Measurements from ENCODE around the gene PPIL1. TPM values are rescaled to one million over a fixed set of nuclear protein-coding genes. Genes with fewer than 3 reads are reported as not detected.

PPIL1 gene
- total and polyA plus RNA-seq, 2 of the 13 experiments (the other 11 are each of a cell fraction or from before 2014, with no cell fraction given), result 74.2 to 144 TPM

GRCh38 chr6:36906539-36907325, 32.1 kb upstream of the PPIL1 start (continued):
- TF ChIP-seq ZBTB4 (CRISPR knock-in tag; IDR thresholded peaks at IDR 0.05; ENCODE audit: borderline replicate concordance), result no peak
- no peak for TF ChIP-seq TAF1 (CRISPR knock-in tag; IDR thresholded peaks at IDR 0.05)
- no peak for TF ChIP-seq POLR2AphosphoS2 (IDR thresholded peaks at IDR 0.05; ENCODE audit: low read depth, low read length)
- TF ChIP-seq, protein P1, sequence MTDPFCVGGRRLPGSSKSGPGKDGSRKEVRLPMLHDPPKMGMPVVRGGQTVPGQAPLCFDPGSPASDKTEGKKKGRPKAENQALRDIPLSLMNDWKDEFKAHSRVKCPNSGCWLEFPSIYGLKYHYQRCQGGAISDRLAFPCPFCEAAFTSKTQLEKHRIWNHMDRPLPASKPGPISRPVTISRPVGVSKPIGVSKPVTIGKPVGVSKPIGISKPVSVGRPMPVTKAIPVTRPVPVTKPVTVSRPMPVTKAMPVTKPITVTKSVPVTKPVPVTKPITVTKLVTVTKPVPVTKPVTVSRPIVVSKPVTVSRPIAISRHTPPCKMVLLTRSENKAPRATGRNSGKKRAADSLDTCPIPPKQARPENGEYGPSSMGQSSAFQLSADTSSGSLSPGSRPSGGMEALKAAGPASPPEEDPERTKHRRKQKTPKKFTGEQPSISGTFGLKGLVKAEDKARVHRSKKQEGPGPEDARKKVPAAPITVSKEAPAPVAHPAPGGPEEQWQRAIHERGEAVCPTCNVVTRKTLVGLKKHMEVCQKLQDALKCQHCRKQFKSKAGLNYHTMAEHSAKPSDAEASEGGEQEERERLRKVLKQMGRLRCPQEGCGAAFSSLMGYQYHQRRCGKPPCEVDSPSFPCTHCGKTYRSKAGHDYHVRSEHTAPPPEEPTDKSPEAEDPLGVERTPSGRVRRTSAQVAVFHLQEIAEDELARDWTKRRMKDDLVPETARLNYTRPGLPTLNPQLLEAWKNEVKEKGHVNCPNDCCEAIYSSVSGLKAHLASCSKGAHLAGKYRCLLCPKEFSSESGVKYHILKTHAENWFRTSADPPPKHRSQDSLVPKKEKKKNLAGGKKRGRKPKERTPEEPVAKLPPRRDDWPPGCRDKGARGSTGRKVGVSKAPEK (CRISPR knock-in tag; IDR thresholded peaks at IDR 0.05; ENCODE audit: borderline replicate concordance), result no peak
- no peak for TF ChIP-seq ZEB1 (IDR thresholded peaks at IDR 0.05; ENCODE audit: insufficient replicate concordance, low read depth)
- TF ChIP-seq EP300 (IDR thresholded peaks at IDR 0.05; ENCODE audit: low read depth in 2 of 2, low read length in 2 of 2), result no peak
- no peak for TF ChIP-seq EP300 (CRISPR knock-in tag; IDR thresholded peaks at IDR 0.05; ENCODE audit: borderline replicate concordance)
- no peak for TF ChIP-seq ZNF34 (CRISPR knock-in tag; IDR thresholded peaks at IDR 0.05; ENCODE audit: borderline replicate concordance)

Measured in HepG2 (cell line).